Osteocyte (in vitro differentiated cells): ENCODE results near the gene PEX14. TPM values are rescaled to one million over a fixed set of nuclear protein-coding genes. Genes with fewer than 3 reads are reported as not detected.
A peak's percentile ranks its signal among the peaks of the same experiment; 100 is the strongest.
"Not testable (repeated sequence)": the region's sequence is repeated elsewhere in the genome, so short reads cannot be mapped to it uniquely, and the experiment has no call there.

Source experiments
- DNase-seq: peaks from one replicate; pipeline ENCODE4 v3.0.0; 2021; ENCODE audit warnings: mixed read lengths; ENCODE audit not compliant: unreplicated experiment; ENCODE audit errors: extremely low spot score
- H3K27ac Mint-ChIP-seq: one replicate; pipeline ENCODE4 v1.8.0; 2021; ENCODE audit warnings: mild to moderate bottlenecking, mixed read lengths; ENCODE audit not compliant: unreplicated experiment
- H3K27me3 Mint-ChIP-seq: one replicate; pipeline ENCODE4 v1.8.0; 2021; ENCODE audit warnings: mixed read lengths; ENCODE audit not compliant: unreplicated experiment
- H3K36me3 Mint-ChIP-seq: one replicate; pipeline ENCODE4 v1.8.0; 2021; ENCODE audit warnings: mixed read lengths; ENCODE audit not compliant: unreplicated experiment
- H3K4me1 Mint-ChIP-seq: one replicate; pipeline ENCODE4 v1.8.0; 2021; ENCODE audit warnings: mixed read lengths; ENCODE audit not compliant: unreplicated experiment
- H3K4me3 Mint-ChIP-seq: one replicate; pipeline ENCODE4 v1.8.0; 2021; ENCODE audit warnings: mild to moderate bottlenecking, moderate library complexity, mixed read lengths; ENCODE audit not compliant: unreplicated experiment
- H3K9me3 Mint-ChIP-seq: one replicate; pipeline ENCODE4 v1.8.0; 2021; ENCODE audit warnings: mixed read lengths; ENCODE audit not compliant: unreplicated experiment
- total RNA-seq: library from RNA; stranded (reverse); gene quantifications from 2 replicates; pipeline ENCODE4 v1.2.1, GENCODE V29; 2021
- TF ChIP-seq, protein P1 (sequence below): fragments of 200-600 bp; sonication (generic); IDR thresholded peaks from 2 replicates; pipeline ENCODE4 v1.5.0; 2021; ENCODE audit warnings: antibody characterized with exemption, mild to moderate bottlenecking, moderate library complexity

Gene PEX14
- total RNA-seq, 1 donor from 2014 or later: 22.2 TPM

GRCh38 chr1:10502206-10502605, 27.5 kb downstream of the PEX14 start:
- Mint-ChIP-seq H3K4me1 (peaks cover 7% of the 10 kb centered on the region), H3K36me3 (no peaks in the 10 kb centered on the region), H3K4me3 (no peak overlapping the region), H3K9me3 (no peaks in the 10 kb centered on the region), H3K27ac (no peak overlapping the region), H3K27me3 (no peaks in the 10 kb centered on the region)
- TF ChIP-seq, protein P1, sequence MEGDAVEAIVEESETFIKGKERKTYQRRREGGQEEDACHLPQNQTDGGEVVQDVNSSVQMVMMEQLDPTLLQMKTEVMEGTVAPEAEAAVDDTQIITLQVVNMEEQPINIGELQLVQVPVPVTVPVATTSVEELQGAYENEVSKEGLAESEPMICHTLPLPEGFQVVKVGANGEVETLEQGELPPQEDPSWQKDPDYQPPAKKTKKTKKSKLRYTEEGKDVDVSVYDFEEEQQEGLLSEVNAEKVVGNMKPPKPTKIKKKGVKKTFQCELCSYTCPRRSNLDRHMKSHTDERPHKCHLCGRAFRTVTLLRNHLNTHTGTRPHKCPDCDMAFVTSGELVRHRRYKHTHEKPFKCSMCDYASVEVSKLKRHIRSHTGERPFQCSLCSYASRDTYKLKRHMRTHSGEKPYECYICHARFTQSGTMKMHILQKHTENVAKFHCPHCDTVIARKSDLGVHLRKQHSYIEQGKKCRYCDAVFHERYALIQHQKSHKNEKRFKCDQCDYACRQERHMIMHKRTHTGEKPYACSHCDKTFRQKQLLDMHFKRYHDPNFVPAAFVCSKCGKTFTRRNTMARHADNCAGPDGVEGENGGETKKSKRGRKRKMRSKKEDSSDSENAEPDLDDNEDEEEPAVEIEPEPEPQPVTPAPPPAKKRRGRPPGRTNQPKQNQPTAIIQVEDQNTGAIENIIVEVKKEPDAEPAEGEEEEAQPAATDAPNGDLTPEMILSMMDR: no peak
- DNase-seq: no peak

DNA sequence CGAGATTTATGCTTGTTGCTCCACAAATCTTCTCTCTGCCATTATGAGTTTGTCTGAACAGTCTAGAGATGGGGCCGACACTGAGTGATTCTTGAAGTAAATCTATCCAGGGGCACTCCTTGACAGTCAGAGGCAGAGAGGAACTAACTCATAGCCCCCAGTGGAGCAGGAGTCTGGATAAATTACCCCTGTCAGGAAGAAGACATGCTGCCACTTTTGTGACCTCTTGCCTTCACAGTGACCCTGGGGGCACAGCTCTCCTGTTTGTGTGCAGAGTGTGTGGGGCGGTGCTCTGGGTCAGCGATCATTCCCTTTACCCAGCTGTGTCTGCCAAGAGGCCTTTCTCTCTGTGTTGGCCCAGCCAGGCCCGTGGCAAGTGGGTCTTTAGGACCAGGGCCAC, 29.5 kb downstream of the PEX14 start:
- no peaks in the 10 kb centered on the region for H3K36me3 Mint-ChIP-seq
- TF ChIP-seq, protein P1: no peak
- H3K4me1 Mint-ChIP-seq: peaks cover 28% of the 10 kb centered on the region
- H3K27ac Mint-ChIP-seq: no peak overlapping the region
- no peak for DNase-seq
- H3K27me3 Mint-ChIP-seq: no peaks in the 10 kb centered on the region
- H3K9me3 Mint-ChIP-seq: no peaks in the 10 kb centered on the region
- H3K4me3 Mint-ChIP-seq: no peak overlapping the region

DNA sequence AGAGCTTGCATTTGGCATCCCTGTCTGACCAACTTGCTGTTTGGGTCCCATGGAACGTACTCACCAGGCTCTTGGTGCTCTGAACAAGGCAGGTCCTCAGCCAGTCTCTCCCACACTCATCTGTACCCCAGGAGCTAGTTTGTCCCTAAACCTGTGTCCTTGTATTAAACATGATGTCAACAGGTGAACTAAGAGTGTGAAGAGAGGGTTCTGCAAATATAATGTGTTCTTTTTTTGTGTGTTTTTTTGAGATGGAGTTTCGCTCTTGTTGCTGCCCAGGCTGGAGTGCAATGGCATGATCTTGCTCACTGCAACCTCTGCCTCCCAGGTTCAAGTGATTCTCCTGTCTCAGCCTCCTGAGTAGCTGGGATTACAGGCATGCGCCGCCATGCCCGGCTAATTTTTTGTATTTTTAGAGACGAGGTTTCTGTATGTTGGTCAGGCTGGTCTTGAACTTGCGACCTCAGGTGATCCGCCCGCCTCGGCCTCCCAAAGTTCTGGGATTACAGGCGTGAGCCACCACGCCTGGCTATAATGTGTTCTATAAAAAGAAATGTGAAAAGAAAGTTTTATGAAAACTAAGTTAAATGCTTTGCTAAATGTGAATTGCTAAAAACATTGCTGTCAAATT, 31.4 kb downstream of the PEX14 start:
- not testable (repeated sequence) for H3K36me3 Mint-ChIP-seq, H3K27ac Mint-ChIP-seq, DNase-seq, H3K27me3 Mint-ChIP-seq, H3K9me3 Mint-ChIP-seq, H3K4me3 Mint-ChIP-seq
- peaks cover 47% of the 10 kb centered on the region for H3K4me1 Mint-ChIP-seq

GRCh38 chr1:10506677-10507047, 31.9 kb downstream of the PEX14 start:
- no peaks in the 10 kb centered on the region for H3K9me3 Mint-ChIP-seq
- no peak for DNase-seq
- peaks cover 52% of the 10 kb centered on the region for H3K4me1 Mint-ChIP-seq
- no peak overlapping the region for H3K4me3 Mint-ChIP-seq
- H3K27me3 Mint-ChIP-seq: no peaks in the 10 kb centered on the region
- no peaks in the 10 kb centered on the region for H3K36me3 Mint-ChIP-seq
- TF ChIP-seq, protein P1: no peak
- no peak overlapping the region for H3K27ac Mint-ChIP-seq

- no peaks in the 10 kb centered on the region for H3K36me3 Mint-ChIP-seq
- H3K4me3 Mint-ChIP-seq: no peak overlapping the region
- peaks cover 57% of the 10 kb centered on the region for H3K4me1 Mint-ChIP-seq
- DNase-seq: peak; percentile 86
- H3K27me3 Mint-ChIP-seq: no peaks in the 10 kb centered on the region
- H3K9me3 Mint-ChIP-seq: no peaks in the 10 kb centered on the region
- TF ChIP-seq, protein P1: peak; percentile 92
- no peak overlapping the region for H3K27ac Mint-ChIP-seq
These were observed 32.5 kb downstream of the PEX14 start for GRCh38 chr1:10507111-10507879.
